Activated CD4-positive, CD25-positive, alpha-beta regulatory T cell (primary cell): ENCODE measurements around the gene MTHFSD.

Experiments used
- DNase-seq, 4 experiments: peaks; one replicate each; lab custom pipeline; 2025; lab: John Stamatoyannopoulos, UW

The MTHFSD gene

GRCh38 chr16:86530251-86531190, 24.5 kb downstream of the MTHFSD start:
- no peak for DNase-seq

- DNase-seq = no peak
These were observed 25.9 kb downstream of the MTHFSD start for GRCh38 chr16:86529160-86529559.

GRCh38 chr16:86528061-86528929, 26.7 kb downstream of the MTHFSD start:
- no peak for DNase-seq

- no peak for DNase-seq
These were observed 27.7 kb downstream of the MTHFSD start for GRCh38 chr16:86527366-86527765.

- DNase-seq = no peak
These were observed 29.3 kb downstream of the MTHFSD start for GRCh38 chr16:86525696-86526095.

GRCh38 chr16:86524029-86524428, 31.0 kb downstream of the MTHFSD start:
- DNase-seq = no peak

- DNase-seq = no peak
These were observed 31.8 kb downstream of the MTHFSD start for GRCh38 chr16:86523166-86523740.

- no peak for DNase-seq
These were observed 32.4 kb downstream of the MTHFSD start for GRCh38 chr16:86522634-86523033.

- no peak for DNase-seq
These were observed 33.5 kb downstream of the MTHFSD start for GRCh38 chr16:86521236-86522197.

GRCh38 chr16:86520317-86521210, 34.5 kb downstream of the MTHFSD start:
- DNase-seq = no peak

GRCh38 chr16:86519649-86520316, 35.3 kb downstream of the MTHFSD start:
- DNase-seq = peak in 2 of 4 experiments; percentile 16 to 39

- DNase-seq = no peak
These were observed 35.9 kb downstream of the MTHFSD start for GRCh38 chr16:86519007-86519648.

GRCh38 chr16:86517652-86518258, 37.3 kb downstream of the MTHFSD start:
- DNase-seq = no peak

GRCh38 chr16:86517033-86517432, 38.0 kb downstream of the MTHFSD start:
- no peak for DNase-seq

- DNase-seq = no peak
These were observed 38.4 kb downstream of the MTHFSD start for GRCh38 chr16:86516623-86517003.

GRCh38 chr16:86515777-86516622, 39.0 kb downstream of the MTHFSD start:
- no peak for DNase-seq

GRCh38 chr16:86515413-86515776, 39.6 kb downstream of the MTHFSD start:
- no peak for DNase-seq
